H54 (cell line): ENCODE data around the gene AP2M1.

Source experiments
- DNase-seq: peaks from one replicate; pipeline ENCODE4 v3.0.0; 2011; ENCODE audit warnings: low spot score, mixed read lengths; ENCODE audit not compliant: insufficient read length
- FAIRE-seq: peaks from 3 replicates; lab custom pipeline; 2011; peaks lifted over from hg19 to GRCh38; lab: Jason Lieb, UNC
- POLR2A ChIP-seq: IDR thresholded peaks from 2 replicates; pipeline ENCODE4 v1.6.1; 2011; ENCODE audit warnings: low read depth, mild to moderate bottlenecking, low read length

Gene AP2M1

GRCh38 chr3:184198509-184198908 lies 23.9 kb downstream of the AP2M1 start:
- no peak for DNase-seq
- FAIRE-seq = no peak
- no peak for TF ChIP-seq POLR2A

GRCh38 chr3:184200825-184201224 lies 26.2 kb downstream of the AP2M1 start:
- DNase-seq = no peak
- TF ChIP-seq POLR2A = no peak
- FAIRE-seq = no peak

GRCh38 chr3:184203526-184203925 lies 28.9 kb downstream of the AP2M1 start:
- TF ChIP-seq POLR2A = no peak
- FAIRE-seq (no peak), DNase-seq (no peak)

- FAIRE-seq = no peak
- no peak for DNase-seq
- TF ChIP-seq POLR2A = no peak
Measured at GRCh38 chr3:184209146-184209923, 34.7 kb downstream of the AP2M1 start.

GRCh38 chr3:184211297-184211696 lies 36.6 kb downstream of the AP2M1 start:
- no peak for FAIRE-seq
- TF ChIP-seq POLR2A = no peak
- DNase-seq = no peak

GRCh38 chr3:184211718-184212117 lies 37.1 kb downstream of the AP2M1 start:
- no peak for FAIRE-seq
- no peak for TF ChIP-seq POLR2A
- DNase-seq = no peak

GRCh38 chr3:184218814-184219213 lies 44.2 kb downstream of the AP2M1 start:
- DNase-seq = no peak
- FAIRE-seq = no peak
- TF ChIP-seq POLR2A = no peak

GRCh38 chr3:184222521-184222920 lies 47.9 kb downstream of the AP2M1 start:
- DNase-seq = no peak
- TF ChIP-seq POLR2A = no peak
- no peak for FAIRE-seq

GRCh38 chr3:184223946-184224345 lies 49.3 kb downstream of the AP2M1 start:
- no peak for DNase-seq
- TF ChIP-seq POLR2A = no peak
- no peak for FAIRE-seq

GRCh38 chr3:184227481-184227935 lies 52.9 kb downstream of the AP2M1 start:
- TF ChIP-seq POLR2A = no peak
- FAIRE-seq = no peak
- peak; percentile 89 for DNase-seq

- DNase-seq = no peak
- FAIRE-seq = no peak
Measured at GRCh38 chr3:184228376-184229137, 53.9 kb downstream of the AP2M1 start.

GRCh38 chr3:184229394-184230080 lies 54.9 kb downstream of the AP2M1 start, which contains the start of gene VWA5B2:
TSS of gene VWA5B2 (plus strand) at chr3:184229585. CDS start at chr3:184230529, 944 bp downstream.
- peak; percentile 99 for DNase-seq
- TF ChIP-seq POLR2A = no peak
- FAIRE-seq = no peak

More at GRCh38 chr3:184228376-184229137, 53.9 kb downstream of the AP2M1 start:
- no peak for TF ChIP-seq POLR2A

- no peak for TF ChIP-seq POLR2A
- FAIRE-seq = no peak
- no peak for DNase-seq
Measured at GRCh38 chr3:184230081-184230602, 55.5 kb downstream of the AP2M1 start.
